ENCODE results near the gene RBMS2. TPM values are rescaled to one million over a fixed set of nuclear protein-coding genes. Genes with fewer than 3 reads are reported as not detected.
A peak's percentile ranks its signal among the peaks of the same experiment; 100 is the strongest.
"Not testable (repeated sequence)": the region's sequence is repeated elsewhere in the genome, so short reads cannot be mapped to it uniquely, and the experiment has no call there.

The RBMS2 gene
- total RNA-seq, 1 experiment from 2014 or later = 62.7 TPM

DNA sequence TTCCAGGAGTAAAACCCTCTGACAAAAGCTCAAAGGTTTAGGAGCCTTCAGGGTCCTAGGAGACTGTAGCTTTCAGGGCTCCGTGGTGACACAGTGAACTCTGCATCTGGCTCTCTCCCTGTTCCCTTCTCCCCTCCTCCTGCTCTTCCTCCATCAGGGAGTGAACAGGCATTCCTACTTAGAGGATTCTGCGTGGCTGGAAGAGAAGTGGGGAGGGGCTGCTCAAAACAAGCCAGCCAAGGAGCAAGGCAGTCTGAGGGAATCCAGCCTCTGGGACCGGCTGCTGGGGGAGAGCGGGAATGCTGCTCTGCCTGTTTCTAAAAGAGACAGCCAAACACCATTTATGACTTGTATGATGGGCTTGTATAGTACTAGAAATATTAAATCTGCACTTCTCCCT, 49.5 kb downstream of the RBMS2 start:
- no peaks in the 10 kb centered on the region for H3K27me3 Mint-ChIP-seq (ENCODE audit: insufficient read depth, unreplicated experiment)
- no TSS peak for BruUV-seq (replicated peaks)
- H3K4me1 Mint-ChIP-seq (ENCODE audit: insufficient read depth, unreplicated experiment) = peaks cover 22% of the 10 kb centered on the region
- no peak overlapping the region for H3K4me3 Mint-ChIP-seq (ENCODE audit: unreplicated experiment)
- no peak overlapping the region for H3K27ac Mint-ChIP-seq (ENCODE audit: low read depth, unreplicated experiment)
- peaks cover 60% of the 10 kb centered on the region for H3K36me3 Mint-ChIP-seq (ENCODE audit: insufficient read depth, unreplicated experiment)
- intact Hi-C loops (cut with micrococcal nuclease) = no loop called here
- H3K9me3 Mint-ChIP-seq (ENCODE audit: unreplicated experiment) = no peaks in the 10 kb centered on the region
- TF ChIP-seq, protein P1, sequence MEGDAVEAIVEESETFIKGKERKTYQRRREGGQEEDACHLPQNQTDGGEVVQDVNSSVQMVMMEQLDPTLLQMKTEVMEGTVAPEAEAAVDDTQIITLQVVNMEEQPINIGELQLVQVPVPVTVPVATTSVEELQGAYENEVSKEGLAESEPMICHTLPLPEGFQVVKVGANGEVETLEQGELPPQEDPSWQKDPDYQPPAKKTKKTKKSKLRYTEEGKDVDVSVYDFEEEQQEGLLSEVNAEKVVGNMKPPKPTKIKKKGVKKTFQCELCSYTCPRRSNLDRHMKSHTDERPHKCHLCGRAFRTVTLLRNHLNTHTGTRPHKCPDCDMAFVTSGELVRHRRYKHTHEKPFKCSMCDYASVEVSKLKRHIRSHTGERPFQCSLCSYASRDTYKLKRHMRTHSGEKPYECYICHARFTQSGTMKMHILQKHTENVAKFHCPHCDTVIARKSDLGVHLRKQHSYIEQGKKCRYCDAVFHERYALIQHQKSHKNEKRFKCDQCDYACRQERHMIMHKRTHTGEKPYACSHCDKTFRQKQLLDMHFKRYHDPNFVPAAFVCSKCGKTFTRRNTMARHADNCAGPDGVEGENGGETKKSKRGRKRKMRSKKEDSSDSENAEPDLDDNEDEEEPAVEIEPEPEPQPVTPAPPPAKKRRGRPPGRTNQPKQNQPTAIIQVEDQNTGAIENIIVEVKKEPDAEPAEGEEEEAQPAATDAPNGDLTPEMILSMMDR (IDR thresholded peaks at IDR 0.05; ENCODE audit: unreplicated experiment) = no peak
- ChIA-PET POLR2A (interaction anchor here (1.2 to 3.8 kb wide), 8 partner anchors 20 to 65 kb away, joined by 3 to 46 read pairs (median 8); partner anchors contain the start of gene RBMS2), CTCF (interaction anchor here (1.2 to 4.5 kb wide), 7 partner anchors 9 to 67 kb away, joined by 3 to 58 read pairs (median 6); no protein-coding TSS in a partner anchor)
- DNase-seq (ENCODE audit: unreplicated experiment) = no peak

DNA sequence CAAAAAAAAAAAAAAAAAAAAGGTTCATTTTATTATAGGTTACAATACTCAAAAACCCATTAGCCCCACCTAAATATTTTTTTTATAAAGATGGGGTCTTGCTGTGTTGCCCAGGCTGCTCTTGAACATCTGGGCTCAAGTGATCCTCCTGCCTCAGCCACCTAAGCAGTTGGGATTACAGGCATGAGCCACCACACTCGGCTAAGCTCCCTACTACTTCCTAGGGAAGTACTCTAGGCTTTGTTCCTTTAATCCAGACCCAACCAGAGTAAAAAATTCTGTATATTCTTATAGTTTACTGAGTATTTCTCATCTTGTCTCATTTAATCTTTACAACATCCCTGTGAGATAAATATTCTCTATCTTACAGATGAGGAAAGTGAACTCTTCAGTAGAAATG, 50.7 kb downstream of the RBMS2 start:
- TF ChIP-seq, protein P1 (IDR thresholded peaks at IDR 0.05; ENCODE audit: unreplicated experiment) = no peak

DNA sequence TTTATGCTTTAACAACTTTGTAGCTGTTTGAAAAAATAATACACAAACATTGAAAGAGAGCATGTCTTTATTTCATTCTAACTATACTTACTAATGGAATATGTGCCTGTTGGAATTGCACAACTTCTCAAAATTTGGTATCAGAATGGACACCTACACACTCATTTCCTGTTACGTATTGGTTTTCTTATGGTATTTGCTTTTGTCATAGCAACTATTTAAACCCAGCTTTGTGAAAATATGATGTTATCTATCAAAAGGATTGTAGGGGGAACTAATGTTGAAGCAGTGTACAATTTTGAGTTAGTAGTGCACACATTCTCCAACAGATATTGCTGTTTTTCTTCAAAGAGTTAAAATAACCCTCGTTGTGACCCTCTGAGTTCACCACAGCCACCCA, 52.6 kb downstream of the RBMS2 start:
- intact Hi-C loops (cut with micrococcal nuclease) = no loop called here
- DNase-seq (ENCODE audit: unreplicated experiment) = peak; percentile 19
- no peaks in the 10 kb centered on the region for H3K9me3 Mint-ChIP-seq (ENCODE audit: unreplicated experiment)
- ChIA-PET POLR2A (interaction anchor here (1.2 to 2.9 kb wide), 4 partner anchors 45 to 62 kb away, joined by 5 to 19 read pairs (median 10); partner anchors contain the start of gene RBMS2), CTCF (interaction anchor here (0.6 to 6.5 kb wide), 17 partner anchors 10 to 250 kb away, joined by 3 to 112 read pairs (median 4); partner anchors contain the start of gene RBMS2)
- no peaks in the 10 kb centered on the region for H3K27me3 Mint-ChIP-seq (ENCODE audit: insufficient read depth, unreplicated experiment)
- peaks cover 18% of the 10 kb centered on the region for H3K4me1 Mint-ChIP-seq (ENCODE audit: insufficient read depth, unreplicated experiment)
- no peak overlapping the region for H3K27ac Mint-ChIP-seq (ENCODE audit: low read depth, unreplicated experiment)
- TF ChIP-seq, protein P1 (IDR thresholded peaks at IDR 0.05; ENCODE audit: unreplicated experiment) = no peak
- H3K4me3 Mint-ChIP-seq (ENCODE audit: unreplicated experiment) = no peak overlapping the region
- peaks cover 63% of the 10 kb centered on the region for H3K36me3 Mint-ChIP-seq (ENCODE audit: insufficient read depth, unreplicated experiment)
- BruUV-seq (replicated peaks) = no TSS peak

More for the DNA sequence above, 50.7 kb downstream of the RBMS2 start:
- no peaks in the 10 kb centered on the region for H3K27me3 Mint-ChIP-seq (ENCODE audit: insufficient read depth, unreplicated experiment)
- intact Hi-C loops (cut with micrococcal nuclease) = no loop called here
- peaks cover 63% of the 10 kb centered on the region for H3K36me3 Mint-ChIP-seq (ENCODE audit: insufficient read depth, unreplicated experiment)
- CTCF ChIA-PET = interaction anchor here (0.6 to 6.5 kb wide), 13 partner anchors 12 to 82 kb away, joined by 3 to 112 read pairs (median 4); partner anchors contain the start of gene RBMS2
- H3K27ac Mint-ChIP-seq (ENCODE audit: low read depth, unreplicated experiment) = no peak overlapping the region
- H3K4me1 Mint-ChIP-seq (ENCODE audit: insufficient read depth, unreplicated experiment) = peaks cover 22% of the 10 kb centered on the region
- no TSS peak for BruUV-seq (replicated peaks)
- no peak for DNase-seq (ENCODE audit: unreplicated experiment)
- H3K4me3 Mint-ChIP-seq (ENCODE audit: unreplicated experiment) = no peak overlapping the region
- POLR2A ChIA-PET = interaction anchor here (2.3 to 2.9 kb wide), 2 partner anchors 50 to 58 kb away, joined by 13 to 19 read pairs; partner anchors contain the start of gene RBMS2
- H3K9me3 Mint-ChIP-seq (ENCODE audit: unreplicated experiment) = no peaks in the 10 kb centered on the region

DNA sequence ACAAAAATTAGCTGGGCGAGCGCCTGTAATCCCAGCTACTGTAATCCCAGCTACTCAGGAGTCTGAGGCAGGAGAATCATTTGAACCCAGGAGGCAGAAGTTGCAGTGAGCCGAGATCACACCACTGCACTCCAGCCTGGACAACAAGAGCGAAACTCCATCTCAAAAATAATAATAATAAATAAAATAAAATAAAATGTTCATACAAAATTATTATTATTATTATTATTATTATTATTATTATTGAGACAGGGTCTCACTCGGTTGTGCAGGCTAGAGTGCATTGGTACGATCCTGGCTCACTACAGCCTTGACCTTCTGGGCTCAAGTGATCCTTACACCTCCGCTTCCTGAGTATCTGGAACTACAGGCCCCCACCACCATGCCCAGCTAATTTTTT, 55.6 kb downstream of the RBMS2 start:
- H3K27me3 Mint-ChIP-seq (ENCODE audit: insufficient read depth, unreplicated experiment); H3K27ac Mint-ChIP-seq (ENCODE audit: low read depth, unreplicated experiment); H3K9me3 Mint-ChIP-seq (ENCODE audit: unreplicated experiment); intact Hi-C loops (cut with micrococcal nuclease); H3K4me3 Mint-ChIP-seq (ENCODE audit: unreplicated experiment); DNase-seq (ENCODE audit: unreplicated experiment); BruUV-seq (replicated peaks): not testable (repeated sequence)
- ChIA-PET CTCF (interaction anchor here (0.6 to 6.5 kb wide), 9 partner anchors 14 to 666 kb away, joined by 3 to 112 read pairs (median 4); partner anchors contain the start of gene RBMS2), POLR2A (interaction anchor here (0.7 kb wide), 2 partner anchors 48 to 87 kb away, joined by 4 to 5 read pairs; no protein-coding TSS in a partner anchor)
- H3K4me1 Mint-ChIP-seq (ENCODE audit: insufficient read depth, unreplicated experiment) = peaks cover 11% of the 10 kb centered on the region
- H3K36me3 Mint-ChIP-seq (ENCODE audit: insufficient read depth, unreplicated experiment) = peaks cover 69% of the 10 kb centered on the region

All from MCF 10A (cell line).